Activated CD4-positive, alpha-beta T cell treated with anti-CD3 and anti-CD28 coated beads, Interleukin-2, amount 50 U/mL, for 48 hours (primary cell): Measurements from ENCODE around the gene UCHL1.
"Not testable (repeated sequence)": the region's sequence is repeated elsewhere in the genome, so short reads cannot be mapped to it uniquely, and the experiment has no call there.

Source experiments
- DNase-seq, 2 experiments: peaks; one replicate each; pipeline ENCODE4 v3.0.0-alpha.2; 2020

Gene UCHL1

GRCh38 chr4:41241919-41242318 lies 14.8 kb upstream of the UCHL1 start:
- no peak for DNase-seq

GRCh38 chr4:41245983-41246382 lies 10.7 kb upstream of the UCHL1 start:
- no peak for DNase-seq

GRCh38 chr4:41256131-41256739 lies 493 bp upstream of the UCHL1 start:
- DNase-seq: no peak

- DNase-seq: peak; percentile 30 to 31
These were observed 651 bp downstream of the UCHL1 start for GRCh38 chr4:41257257-41257901.

GRCh38 chr4:41257906-41258305 lies 1.2 kb downstream of the UCHL1 start:
- no peak for DNase-seq

GRCh38 chr4:41258783-41259182 lies 2.1 kb downstream of the UCHL1 start:
- DNase-seq: no peak

GRCh38 chr4:41260116-41260733 lies 3.5 kb downstream of the UCHL1 start:
- DNase-seq: no peak

- DNase-seq: no peak
These were observed 5.5 kb downstream of the UCHL1 start for GRCh38 chr4:41262198-41262597.

- no peak for DNase-seq
These were observed 7.5 kb downstream of the UCHL1 start for GRCh38 chr4:41264212-41264611.

GRCh38 chr4:41267997-41268396 lies 11.3 kb downstream of the UCHL1 start:
- no peak for DNase-seq

GRCh38 chr4:41268721-41269517 lies 12.2 kb downstream of the UCHL1 start:
- no peak for DNase-seq

GRCh38 chr4:41269682-41270081 lies 13.0 kb downstream of the UCHL1 start:
- DNase-seq: no peak

- not testable (repeated sequence) for DNase-seq
These were observed 19.2 kb downstream of the UCHL1 start for GRCh38 chr4:41275931-41276330.

- no peak for DNase-seq
These were observed 23.3 kb downstream of the UCHL1 start for GRCh38 chr4:41280010-41280409.

GRCh38 chr4:41281038-41281634 lies 24.4 kb downstream of the UCHL1 start:
- DNase-seq: no peak

- no peak for DNase-seq
These were observed 25.6 kb downstream of the UCHL1 start for GRCh38 chr4:41282366-41282765.

- DNase-seq: no peak
These were observed 28.6 kb downstream of the UCHL1 start for GRCh38 chr4:41285202-41285863.

GRCh38 chr4:41285864-41286235 lies 29.1 kb downstream of the UCHL1 start:
- no peak for DNase-seq

- no peak for DNase-seq
These were observed 30.3 kb downstream of the UCHL1 start for GRCh38 chr4:41287005-41287404.

- DNase-seq: no peak
These were observed 31.1 kb downstream of the UCHL1 start for GRCh38 chr4:41287852-41288251.

GRCh38 chr4:41288254-41288653 lies 31.5 kb downstream of the UCHL1 start:
- DNase-seq: no peak

- DNase-seq: no peak
These were observed 33.8 kb downstream of the UCHL1 start for GRCh38 chr4:41290479-41290878.
